IMR-90 (cell line): ENCODE measurements around the gene CASP9. TPM values are rescaled to one million over a fixed set of nuclear protein-coding genes. Genes with fewer than 3 reads are reported as not detected.

Experiments used
- ATAC-seq: fragments of 200-7000 bp; cut with Tn5 transposase; 2 replicates; pipeline ENCODE4 v1.9.1; 2020; ENCODE audit warnings: low read depth, mild to moderate bottlenecking, moderate library complexity
- BruUV-seq: library from RNA; stranded (reverse); fragments of 400-500 nt; replicated peaks from 2 replicates; lab custom pipeline; 2021; lab: Mats Ljungman, UMichigan
- CTCF ChIA-PET: fragments of 300-600 bp; formaldehyde crosslinking; extraction: SDS; loops from one replicate; lab custom pipeline; 2021; ENCODE audit warnings: antibody characterized with exemption; lab: Yijun Ruan, JAX
- POLR2A ChIA-PET: fragments of 300-600 bp; sonication (Branson Sonifier 250); formaldehyde crosslinking; loops from one replicate; lab custom pipeline; 2022; ENCODE audit warnings: antibody characterized with exemption; ENCODE audit not compliant: unreplicated experiment; lab: Charles Lee
- DNase-seq: peaks from one replicate; pipeline ENCODE4 v3.0.0; 2013
- H2AFZ ChIP-seq: replicated peaks from 2 replicates; pipeline ENCODE3; 2013; ENCODE audit warnings: low read length, mild to moderate bottlenecking; ENCODE audit not compliant: poor library complexity
- H2AK5ac ChIP-seq: 2 replicates; pipeline ENCODE4 v1.6.1; 2013; ENCODE audit warnings: low read depth, low read length, inconsistent platforms
- H2AK9ac ChIP-seq: replicated peaks from 2 replicates; pipeline ENCODE3; 2013; ENCODE audit warnings: mild to moderate bottlenecking, low read depth, low read length, moderate library complexity; ENCODE audit not compliant: poor library complexity
- H2BK120ac ChIP-seq: 2 replicates; pipeline ENCODE4 v1.6.1; 2013; ENCODE audit warnings: low read depth, low read length, inconsistent platforms
- H2BK15ac ChIP-seq: 3 replicates; pipeline ENCODE4 v1.6.1; 2013; ENCODE audit warnings: low read depth, low read length, inconsistent platforms
- H2BK20ac ChIP-seq: 2 replicates; pipeline ENCODE4 v1.6.1; 2013; ENCODE audit warnings: low read depth, mild to moderate bottlenecking, inconsistent platforms, low read length, moderate library complexity
- H2BK5ac ChIP-seq: 2 replicates; pipeline ENCODE4 v1.6.1; 2013; ENCODE audit warnings: mild to moderate bottlenecking, low read depth, low read length, inconsistent platforms; ENCODE audit not compliant: poor library complexity, severe bottlenecking
- H3K14ac ChIP-seq: replicated peaks from 2 replicates; pipeline ENCODE4 v1.6.1; 2013; ENCODE audit warnings: low read depth, low read length, inconsistent platforms
- H3K18ac ChIP-seq: 2 replicates; pipeline ENCODE4 v1.6.1; 2013; ENCODE audit warnings: low read depth, low read length, control low read depth
- H3K23ac ChIP-seq: 2 replicates; pipeline ENCODE4 v1.6.1; 2013; ENCODE audit warnings: low read depth, low read length, inconsistent platforms
- H3K27ac ChIP-seq: 2 replicates; pipeline ENCODE4 v1.5.1; 2013; ENCODE audit warnings: mild to moderate bottlenecking, control low read depth, low read length; ENCODE audit not compliant: insufficient read depth
- H3K27me3 ChIP-seq: 2 replicates; pipeline ENCODE4 v1.6.1; 2013; ENCODE audit warnings: low read length; ENCODE audit not compliant: control insufficient read depth, insufficient read depth
- H3K36me3 ChIP-seq: 2 replicates; pipeline ENCODE4 v1.6.1; 2013; ENCODE audit warnings: low read length, mixed read lengths; ENCODE audit not compliant: control insufficient read depth, insufficient read depth
- H3K4ac ChIP-seq: 2 replicates; pipeline ENCODE4 v1.6.1; 2013; ENCODE audit warnings: low read depth, low read length, inconsistent platforms
- H3K4me1 ChIP-seq: 2 replicates; pipeline ENCODE4 v1.6.1; 2013; ENCODE audit warnings: low read length, mixed read lengths; ENCODE audit not compliant: control insufficient read depth, insufficient read depth
- H3K4me2 ChIP-seq: 2 replicates; pipeline ENCODE4 v1.6.1; 2013; ENCODE audit warnings: low read depth, mild to moderate bottlenecking, control low read depth, low read length, moderate library complexity
- H3K4me3 ChIP-seq: 2 replicates; pipeline ENCODE4 v1.5.1; 2013; ENCODE audit warnings: low read depth, mild to moderate bottlenecking, control low read depth, low read length, moderate library complexity; ENCODE audit not compliant: insufficient read depth
- H3K56ac ChIP-seq: 2 replicates; pipeline ENCODE4 v1.6.1; 2013; ENCODE audit warnings: low read length, inconsistent platforms; ENCODE audit not compliant: insufficient read depth; ENCODE audit errors: extremely low read depth
- H3K79me1 ChIP-seq, 2 experiments: 2 replicates each; pipeline ENCODE4 v1.6.1; 2013; ENCODE audit warnings: low read length in 2 of 2, inconsistent platforms in 1 of 2, low read depth in 1 of 2
- H3K9ac ChIP-seq: 2 replicates; pipeline ENCODE4 v1.6.1; 2013; ENCODE audit warnings: low read depth, low read length, control low read depth
- H3K9me1 ChIP-seq: 2 replicates; pipeline ENCODE4 v1.6.1; 2013; ENCODE audit warnings: low read length, inconsistent platforms; ENCODE audit not compliant: insufficient read depth
- H3K9me3 ChIP-seq: 2 replicates; pipeline ENCODE4 v1.6.1; 2013; ENCODE audit warnings: low read length; ENCODE audit not compliant: control insufficient read depth, insufficient read depth
- H4K20me1 ChIP-seq: 2 replicates; pipeline ENCODE4 v1.6.1; 2013; ENCODE audit warnings: low read length, inconsistent platforms; ENCODE audit not compliant: insufficient read depth
- H4K5ac ChIP-seq: 2 replicates; pipeline ENCODE4 v1.6.1; 2013; ENCODE audit warnings: mild to moderate bottlenecking, low read depth, low read length, control low read depth
- H4K8ac ChIP-seq, 2 experiments: 2 replicates each; pipeline ENCODE4 v1.6.1; 2013; ENCODE audit warnings: low read depth in 2 of 2, low read length in 2 of 2, control low read depth in 1 of 2, inconsistent platforms in 1 of 2
- H4K91ac ChIP-seq: 2 replicates; pipeline ENCODE4 v1.6.1; 2013; ENCODE audit warnings: low read depth, low read length, inconsistent platforms; ENCODE audit not compliant: insufficient read depth
- BHLHE40 ChIP-seq: fragments of 150-350 bp; IDR thresholded peaks from 2 replicates; pipeline ENCODE4 v1.6.1; 2016; ENCODE audit warnings: mild to moderate bottlenecking, low read depth, low read length
- CEBPB ChIP-seq: IDR thresholded peaks from 2 replicates; pipeline ENCODE4 v1.6.1; 2012; ENCODE audit warnings: low read depth, low read length, improper control_type of control experiment
- CHD1 ChIP-seq: IDR thresholded peaks from 2 replicates; pipeline ENCODE4 v1.6.1; 2012; ENCODE audit warnings: low read depth, low read length, improper control_type of control experiment
- CTCF ChIP-seq: conservative IDR thresholded peaks from 2 replicates; pipeline ENCODE4 v1.5.1; 2012; ENCODE audit warnings: mild to moderate bottlenecking, low read depth, low read length, improper control_type of control experiment
- FOS ChIP-seq: fragments of 150-350 bp; IDR thresholded peaks from 2 replicates; pipeline ENCODE4 v1.6.1; 2016; ENCODE audit warnings: low read depth, low read length
- MAFK ChIP-seq: IDR thresholded peaks from 2 replicates; pipeline ENCODE4 v1.6.1; 2012; ENCODE audit warnings: low read depth, low read length, improper control_type of control experiment
- MAZ ChIP-seq: IDR thresholded peaks from 2 replicates; pipeline ENCODE4 v1.6.1; 2012; ENCODE audit warnings: low read depth, mild to moderate bottlenecking, low read length, improper control_type of control experiment, moderate library complexity, borderline replicate concordance
- MXI1 ChIP-seq: IDR thresholded peaks from 2 replicates; pipeline ENCODE4 v1.6.1; 2012; ENCODE audit warnings: low read depth, mild to moderate bottlenecking, low read length, moderate library complexity, borderline replicate concordance
- NFE2L2 ChIP-seq: fragments of 150-350 bp; IDR thresholded peaks from 2 replicates; pipeline ENCODE4 v1.6.1; 2016; ENCODE audit warnings: low read depth, mild to moderate bottlenecking, low read length
- POLR2A ChIP-seq: IDR thresholded peaks from 2 replicates; pipeline ENCODE4 v1.6.1; 2012; ENCODE audit warnings: mild to moderate bottlenecking, low read depth, low read length
- RAD21 ChIP-seq: IDR thresholded peaks from 2 replicates; pipeline ENCODE4 v1.6.1; 2012; ENCODE audit warnings: low read length, improper control_type of control experiment
- RCOR1 ChIP-seq: IDR thresholded peaks from 2 replicates; pipeline ENCODE4 v1.6.1; 2012; ENCODE audit warnings: mild to moderate bottlenecking, low read length, improper control_type of control experiment; ENCODE audit not compliant: insufficient replicate concordance
- RFX5 ChIP-seq: IDR thresholded peaks from 2 replicates; pipeline ENCODE4 v1.8.0; 2012; ENCODE audit warnings: low read depth, mild to moderate bottlenecking, low read length, moderate library complexity
- SMC3 ChIP-seq: fragments of 150-350 bp; IDR thresholded peaks from 2 replicates; pipeline ENCODE4 v1.6.1; 2016; ENCODE audit warnings: low read depth, mild to moderate bottlenecking, antibody characterized with exemption, low read length, moderate library complexity
- USF2 ChIP-seq: fragments of 150-350 bp; IDR thresholded peaks from 2 replicates; pipeline ENCODE4 v1.6.1; 2017; ENCODE audit warnings: mild to moderate bottlenecking, antibody characterized with exemption, low read length, low read depth
- WGBS, 2 experiments: methylation state at CpG; one replicate each; pipeline versions ENCODE4 v1.1.5 to v1.1.7; 2013; ENCODE audit warnings: missing lambda C conversion rate in 2 of 2; ENCODE audit not compliant: insufficient read length in 1 of 2; ENCODE audit errors: extremely low coverage in 2 of 2; 5-methylcytosine and 5-hydroxymethylcytosine counted together
- dilution Hi-C: fragments of 300-500 bp; cut with HindIII; formaldehyde crosslinking; loops from one replicate; pipeline ENCODE4 v1.14.3; 2018; ENCODE audit warnings: low sequenced_read_pairs; ENCODE audit not compliant: unreplicated experiment
- in situ Hi-C: fragments of 300-500 bp; cut with MboI; formaldehyde crosslinking; loops from 3 replicates; pipeline ENCODE4 v1.14.3; 2019; ENCODE audit warnings: low sequenced_read_pairs, inconsistent platforms, mixed read lengths
- intact Hi-C: fragments of 100-400 bp; cut with micrococcal nuclease; formaldehyde crosslinking; loops from 2 replicates; pipeline ENCODE4 v1.10.0; 2022
- polyA plus RNA-seq, 3 experiments: library from polyadenylated mRNA; depleted of rRNA; stranded (reverse); fragments of >200 nt; gene quantifications; 2 replicates each; pipeline ENCODE4 v1.2.3, GENCODE V29; 2012; ENCODE audit warnings: low replicate concordance in 1 of 3
- total RNA-seq: library from RNA; depleted of rRNA; stranded (reverse); fragments of >200 nt; gene quantifications from 2 replicates; pipeline ENCODE4 v1.2.3, GENCODE V29; 2012
- TF ChIP-seq, protein P1 (sequence below): fragments of 150-350 bp; IDR thresholded peaks from 2 replicates; pipeline ENCODE4 v1.6.1; 2016; ENCODE audit warnings: low read depth, mild to moderate bottlenecking, low read length, moderate library complexity, borderline replicate concordance

The CASP9 gene
- total and polyA plus RNA-seq, 2 of the 4 experiments (the other 2 are of a cell fraction): 7.0 to 8.3 TPM

DNA sequence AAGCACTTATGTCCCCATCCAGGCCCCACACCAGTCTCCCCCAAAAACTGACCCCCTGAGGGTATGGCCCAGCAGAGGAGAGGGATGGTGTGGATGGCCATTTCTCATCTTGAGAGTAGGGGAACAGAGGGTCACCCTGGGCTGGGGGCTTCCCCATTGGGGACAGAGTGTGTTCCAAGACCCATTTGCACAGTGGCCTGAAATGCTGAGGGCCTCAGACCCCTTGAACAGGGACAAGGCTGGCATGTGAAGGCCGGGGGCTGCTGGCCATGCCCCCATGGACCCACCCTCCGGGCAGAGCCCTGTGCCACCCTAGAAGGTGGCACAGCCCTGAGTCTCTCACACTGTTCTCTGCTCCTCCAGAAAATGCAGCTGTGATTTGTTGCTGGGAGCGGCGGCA is 77.8 kb downstream of the CASP9 start:
- BruUV-seq: no TSS peak
- in situ Hi-C loops: no loop called here
- no peaks in the 10 kb centered on the region for H3K9me1 ChIP-seq

More for the DNA sequence above, 77.8 kb downstream of the CASP9 start:
- H2BK5ac ChIP-seq: no peak overlapping the region
- H2BK15ac ChIP-seq: no peak overlapping the region
- no peak overlapping the region for H2AK9ac ChIP-seq
- no peak overlapping the region for H3K56ac ChIP-seq
- no peaks in the 10 kb centered on the region for H3K36me3 ChIP-seq
- H3K9ac ChIP-seq: no peak overlapping the region
- no peak overlapping the region for H4K8ac ChIP-seq
- no peak overlapping the region for H4K91ac ChIP-seq
- no peak for ATAC-seq
- no peak for DNase-seq
- ChIA-PET POLR2A (no interaction called here), CTCF (no interaction called here)
- TF ChIP-seq POLR2A (no peak), FOS (no peak), CHD1 (no peak), MAFK (no peak), SMC3 (no peak), RFX5 (no peak), NFE2L2 (no peak), MAZ (no peak), RAD21 (no peak), CEBPB (no peak), MXI1 (no peak), USF2 (no peak), RCOR1 (no peak), BHLHE40 (no peak), CTCF (no peak)
- TF ChIP-seq, protein P1, sequence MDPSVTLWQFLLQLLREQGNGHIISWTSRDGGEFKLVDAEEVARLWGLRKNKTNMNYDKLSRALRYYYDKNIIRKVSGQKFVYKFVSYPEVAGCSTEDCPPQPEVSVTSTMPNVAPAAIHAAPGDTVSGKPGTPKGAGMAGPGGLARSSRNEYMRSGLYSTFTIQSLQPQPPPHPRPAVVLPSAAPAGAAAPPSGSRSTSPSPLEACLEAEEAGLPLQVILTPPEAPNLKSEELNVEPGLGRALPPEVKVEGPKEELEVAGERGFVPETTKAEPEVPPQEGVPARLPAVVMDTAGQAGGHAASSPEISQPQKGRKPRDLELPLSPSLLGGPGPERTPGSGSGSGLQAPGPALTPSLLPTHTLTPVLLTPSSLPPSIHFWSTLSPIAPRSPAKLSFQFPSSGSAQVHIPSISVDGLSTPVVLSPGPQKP: no peak
- peaks cover 33% of the 10 kb centered on the region; the same call in 1 of the 2 replicates for H3K27me3 ChIP-seq
- H2BK20ac ChIP-seq: no peak overlapping the region
- H3K18ac ChIP-seq: no peak overlapping the region
- no peak overlapping the region for H3K23ac ChIP-seq
- peak overlapping the region; percentile 41 for H2AFZ ChIP-seq
- H3K4me1 ChIP-seq: no peaks in the 10 kb centered on the region
- H2AK5ac ChIP-seq: no peak overlapping the region
- no peak overlapping the region for H3K4me3 ChIP-seq
- H3K27ac ChIP-seq: no peak overlapping the region
- dilution Hi-C loops: no loop called here
- WGBS, 2 experiments: 100% methylated on average over 1 of the region's 4 CpGs; no CpG with 5 or more reads in 1 of the 2 experiments
- H3K4ac ChIP-seq: no peak overlapping the region
- H3K14ac ChIP-seq: no peak overlapping the region
- no peak overlapping the region for H3K4me2 ChIP-seq
- no peak overlapping the region for H4K5ac ChIP-seq
- no peaks in the 10 kb centered on the region for H4K20me1 ChIP-seq
- H3K79me1 ChIP-seq: no peaks in the 10 kb centered on the region
- H2BK120ac ChIP-seq: no peak overlapping the region
- intact Hi-C loops: no loop called here
- H3K9me3 ChIP-seq: peaks cover 4% of the 10 kb centered on the region
